Jurkat, Clone E6-1 (cell line): ENCODE measurements around the gene ZNF267. TPM values are rescaled to one million over a fixed set of nuclear protein-coding genes. Genes with fewer than 3 reads are reported as not detected.
"Not testable (repeated sequence)": the region's sequence is repeated elsewhere in the genome, so short reads cannot be mapped to it uniquely, and the experiment has no call there.

Source experiments
- DNase-seq: peaks from one replicate; pipeline ENCODE4 v3.0.0-alpha.2; 2011; ENCODE audit warnings: low read depth, low spot score
- H3K4me3 ChIP-seq: 2 replicates; pipeline ENCODE4 v1.5.1; 2011; ENCODE audit warnings: mild to moderate bottlenecking, low read length, control low read depth, moderate library complexity
- polyA plus RNA-seq: library from polyadenylated mRNA; unstranded; fragments of >200 nt; gene quantifications from one replicate; pipeline ENCODE4 v1.2.1, GENCODE V29; 2012; ENCODE audit warnings: missing spikeins; ENCODE audit not compliant: insufficient read length, insufficient read depth

The ZNF267 gene
- 15.8 TPM for polyA plus RNA-seq

DNA sequence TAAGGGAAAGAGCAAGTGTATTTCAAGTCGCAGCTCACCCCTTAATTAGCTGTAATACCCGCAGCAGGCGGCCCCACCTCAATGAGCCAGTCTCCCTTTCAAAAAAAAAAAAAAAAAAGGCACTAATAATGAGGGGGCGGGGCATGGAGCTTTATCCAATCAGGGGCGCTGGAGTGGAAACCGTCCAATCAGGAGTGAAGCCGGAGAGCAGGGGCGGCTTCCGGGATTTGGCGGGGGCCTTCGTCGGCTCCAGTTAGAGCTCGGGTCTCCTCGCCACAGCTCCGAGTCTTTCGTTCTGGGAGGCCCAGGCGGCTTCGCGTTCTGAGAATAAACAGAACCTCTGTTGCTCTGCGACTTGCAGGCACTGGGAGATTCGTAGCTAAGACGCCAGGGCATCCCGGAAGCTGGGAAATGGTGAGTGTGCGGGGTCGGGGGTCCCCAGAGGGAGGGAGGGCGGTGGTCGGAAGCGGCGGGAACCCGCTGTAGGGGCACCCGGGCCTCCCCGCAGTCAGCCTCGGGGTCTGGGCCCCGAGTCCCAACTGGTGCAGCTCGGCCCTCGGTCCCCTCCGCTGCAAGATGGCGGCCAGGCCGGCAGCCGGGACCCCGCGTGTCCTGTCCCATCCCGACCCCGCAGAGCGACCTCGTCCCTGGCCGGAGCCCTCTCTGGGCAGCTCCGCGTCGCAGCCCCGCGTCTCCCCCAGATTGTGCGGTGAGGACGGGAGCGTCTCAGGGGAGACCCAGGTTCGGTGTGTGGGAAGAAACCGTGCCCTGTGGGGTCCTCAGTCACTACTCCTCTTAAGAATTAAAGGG, at the start of gene ZNF267:
Gene ZNF267, plus strand, starts transcription at position 252 of the 810 bp plus-strand sequence. Its CDS starts 160 bp downstream, at position 412.
- peak; percentile 91 for DNase-seq
- peak within 1 kb of the TSS; percentile 98 for H3K4me3 ChIP-seq

DNA sequence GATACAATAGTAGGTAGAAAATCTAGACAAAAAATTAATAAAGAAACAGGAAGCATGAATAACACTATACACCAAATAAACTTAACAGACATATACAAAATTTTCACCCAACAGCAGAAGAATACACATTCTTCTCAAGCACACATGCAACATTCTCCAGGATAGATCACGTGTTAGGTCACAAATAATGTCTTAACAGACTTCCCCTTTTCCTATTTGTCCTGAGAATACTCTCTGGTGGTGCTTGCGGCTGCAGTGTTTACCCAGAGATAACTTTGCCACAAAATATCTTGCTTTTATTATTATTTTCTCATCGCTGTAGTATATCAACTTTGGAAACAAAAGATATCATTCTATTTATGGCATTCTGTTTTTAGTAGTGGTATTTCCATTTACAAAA, 40.6 kb upstream of the ZNF267 start:
- DNase-seq, result no peak
- no peak overlapping the region for H3K4me3 ChIP-seq

DNA sequence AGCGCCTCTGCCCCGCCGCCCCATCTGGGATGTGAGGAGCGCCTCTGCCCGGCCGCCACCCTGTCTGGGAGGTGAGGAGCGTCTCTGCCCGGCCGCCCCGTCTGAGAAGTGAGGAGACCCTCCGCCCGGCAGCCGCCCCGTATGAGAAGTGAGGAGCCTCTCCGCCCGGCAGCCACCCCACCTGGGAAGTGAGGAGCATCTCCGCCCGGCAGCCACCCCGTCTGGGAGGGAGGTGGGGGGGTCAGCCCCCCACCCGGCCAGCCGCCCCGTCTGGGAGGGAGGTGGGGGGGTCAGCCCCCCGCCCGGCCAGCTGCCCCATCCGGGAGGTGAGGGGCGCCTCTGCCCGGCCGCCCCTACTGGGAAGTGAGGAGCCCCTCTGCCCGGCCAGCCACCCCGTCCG, 37.2 kb upstream of the ZNF267 start:
- H3K4me3 ChIP-seq, DNase-seq: not testable (repeated sequence)

DNA sequence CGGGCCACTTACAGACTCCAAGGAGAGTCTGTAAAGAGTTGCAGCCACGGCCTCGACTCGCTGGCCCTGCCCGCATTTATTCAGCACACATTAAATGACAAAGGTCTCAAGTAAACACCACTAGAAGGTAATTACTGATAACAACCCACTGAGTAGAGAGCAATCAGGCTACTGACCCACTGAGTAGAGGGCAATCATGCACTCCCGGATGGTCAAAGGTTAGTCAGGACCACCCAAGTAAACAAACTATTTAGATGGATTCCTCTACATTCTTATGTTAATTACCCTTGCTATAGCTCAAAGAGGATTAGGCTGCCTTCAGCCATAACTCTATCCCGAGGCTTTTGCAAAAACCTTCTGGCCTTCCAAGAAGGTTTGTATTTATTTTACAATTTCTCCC, 30.7 kb upstream of the ZNF267 start:
- no peak for DNase-seq

DNA sequence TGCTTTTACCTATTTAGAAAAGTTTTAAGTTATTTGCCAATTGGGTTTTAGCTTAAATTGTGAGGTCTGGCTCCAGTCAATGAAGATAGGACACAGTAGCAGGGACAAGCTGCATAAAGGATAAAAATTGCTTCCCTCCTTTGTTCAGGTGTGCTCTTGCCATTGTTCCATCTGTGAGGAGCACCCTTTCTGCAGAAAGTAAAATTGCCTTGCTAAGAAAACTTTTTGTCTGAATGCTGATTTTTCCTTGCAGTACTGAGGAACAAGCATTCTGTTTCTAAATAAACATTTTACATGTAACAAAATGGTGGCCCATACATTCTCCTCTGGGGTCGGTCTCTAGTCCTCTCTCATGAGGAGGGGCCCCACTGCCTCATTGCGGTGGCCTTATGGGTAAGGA, 25.0 kb upstream of the ZNF267 start:
- H3K4me3 ChIP-seq, DNase-seq: not testable (repeated sequence)

More for the DNA sequence above, 30.7 kb upstream of the ZNF267 start:
- H3K4me3 ChIP-seq, result no peak overlapping the region

DNA sequence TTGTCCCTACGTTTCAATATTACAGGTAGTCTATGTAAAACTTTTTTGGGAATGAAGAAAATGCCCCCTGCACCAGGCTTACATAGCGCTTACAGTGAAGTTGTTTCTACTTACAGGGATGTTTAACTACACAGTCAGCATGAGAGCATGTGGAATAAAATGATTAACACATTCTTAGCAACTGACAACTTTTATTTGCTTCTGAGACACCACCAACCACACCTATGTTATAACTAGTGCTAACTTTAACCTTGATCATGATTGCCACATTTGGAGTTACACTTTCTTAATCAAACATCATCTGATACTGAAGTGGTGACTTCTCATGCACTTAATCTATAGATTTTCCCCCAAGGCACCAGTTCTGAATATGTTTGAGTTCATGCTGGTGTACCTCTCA, 20.3 kb upstream of the ZNF267 start:
- no peak for DNase-seq
- H3K4me3 ChIP-seq, result no peak overlapping the region

DNA sequence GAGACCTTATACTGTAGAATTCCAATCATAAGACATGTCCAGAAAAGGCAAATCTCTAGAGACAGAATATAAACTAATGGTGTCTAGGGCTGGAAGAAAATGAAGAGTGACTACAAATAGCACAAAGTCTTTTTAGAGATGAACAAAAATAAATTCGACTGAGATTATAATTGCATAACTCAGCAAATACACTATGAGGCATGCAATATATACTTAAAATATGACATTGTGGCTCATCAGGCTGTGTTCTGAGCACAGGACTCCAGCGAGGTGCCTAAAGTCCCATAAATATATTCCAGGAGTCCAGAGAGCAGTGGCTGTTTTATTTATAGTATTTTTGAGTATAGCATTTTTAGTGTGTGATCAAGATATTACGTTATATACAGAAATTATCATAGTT, 13.1 kb upstream of the ZNF267 start:
- no peak overlapping the region for H3K4me3 ChIP-seq
- no peak for DNase-seq

DNA sequence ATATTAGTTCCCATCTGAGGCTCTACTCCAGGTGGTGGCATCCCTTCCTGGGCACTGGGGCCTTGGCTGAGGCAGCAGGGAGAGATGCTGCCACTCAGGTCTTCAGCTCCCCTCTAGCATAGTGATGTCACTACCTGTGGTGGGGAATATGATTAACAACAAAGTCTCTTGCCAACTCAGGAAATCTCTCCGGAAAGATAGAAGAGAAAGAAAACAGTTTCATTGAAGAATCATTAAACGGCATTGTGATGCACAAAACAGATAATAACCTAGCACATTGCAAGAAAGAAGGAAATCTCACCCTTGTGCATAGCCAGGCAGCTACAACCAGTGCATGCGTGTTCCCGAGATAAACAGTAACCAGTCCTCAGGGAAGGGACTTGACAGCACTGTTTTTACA, 12.2 kb upstream of the ZNF267 start:
- H3K4me3 ChIP-seq, result no peak overlapping the region
- DNase-seq, result peak; percentile 69

DNA sequence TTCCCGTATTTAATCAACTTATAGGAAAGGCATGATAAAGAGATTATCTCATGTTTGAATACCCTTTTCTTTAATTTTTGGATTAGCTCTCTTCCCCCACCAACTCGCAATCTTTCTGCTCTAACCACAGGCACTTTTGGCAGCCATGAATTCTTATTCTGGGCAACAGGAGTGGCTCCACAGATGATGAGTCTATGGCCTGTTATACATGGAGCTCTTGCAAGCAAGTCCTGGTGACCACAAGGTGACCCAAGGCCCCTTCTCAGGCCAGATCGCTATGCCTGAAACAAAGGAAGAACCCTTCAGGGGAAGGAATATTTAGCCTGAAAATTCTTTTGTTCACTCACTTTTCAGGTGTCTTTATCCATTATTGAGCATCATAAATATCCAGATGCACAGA, 10.8 kb upstream of the ZNF267 start:
- DNase-seq, result no peak
- no peak overlapping the region for H3K4me3 ChIP-seq

DNA sequence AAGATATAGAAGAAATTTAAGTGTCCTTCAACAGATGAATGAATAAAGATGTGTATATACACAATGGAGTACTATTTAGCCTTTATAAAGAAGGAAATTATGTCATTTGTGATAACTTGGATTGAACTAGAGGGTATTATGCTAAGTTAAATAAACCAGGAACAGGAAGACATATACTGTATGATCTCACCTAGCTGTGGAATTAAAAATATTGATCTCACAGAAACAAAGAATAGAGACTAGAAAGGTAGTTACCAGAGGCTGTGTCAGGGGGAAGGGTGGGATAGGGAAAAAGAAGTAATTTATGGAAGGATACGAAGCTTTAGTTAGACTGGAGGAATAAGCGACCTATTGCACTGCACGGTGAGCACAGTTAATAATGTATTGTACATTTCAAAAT, 5.4 kb upstream of the ZNF267 start:
- no peak for DNase-seq
- no peak overlapping the region for H3K4me3 ChIP-seq

DNA sequence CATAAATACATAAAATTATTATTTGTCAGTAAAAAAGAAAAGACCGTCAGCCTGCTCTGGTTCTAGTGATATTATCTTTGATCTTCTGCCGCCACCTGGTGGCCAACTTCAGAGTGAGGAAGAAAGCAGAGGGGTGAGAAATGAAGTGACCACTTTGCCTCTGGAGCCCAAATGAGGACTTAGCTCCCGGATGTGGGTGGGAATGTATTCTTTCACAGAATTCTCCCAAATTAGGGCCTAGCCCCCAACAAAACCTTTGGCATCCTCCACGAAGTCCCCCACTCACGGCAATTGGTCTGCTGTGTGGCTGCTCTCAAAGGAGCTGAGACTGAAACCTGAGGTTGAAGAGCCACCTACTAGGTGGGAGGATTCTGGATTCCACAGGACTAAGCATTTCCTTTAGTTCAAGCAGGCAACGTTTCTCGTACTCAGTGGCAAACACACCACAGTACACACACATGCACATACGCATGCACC, 4.9 kb upstream of the ZNF267 start:
- DNase-seq, result peak; percentile 75
- peak overlapping the region; percentile 55 for H3K4me3 ChIP-seq

DNA sequence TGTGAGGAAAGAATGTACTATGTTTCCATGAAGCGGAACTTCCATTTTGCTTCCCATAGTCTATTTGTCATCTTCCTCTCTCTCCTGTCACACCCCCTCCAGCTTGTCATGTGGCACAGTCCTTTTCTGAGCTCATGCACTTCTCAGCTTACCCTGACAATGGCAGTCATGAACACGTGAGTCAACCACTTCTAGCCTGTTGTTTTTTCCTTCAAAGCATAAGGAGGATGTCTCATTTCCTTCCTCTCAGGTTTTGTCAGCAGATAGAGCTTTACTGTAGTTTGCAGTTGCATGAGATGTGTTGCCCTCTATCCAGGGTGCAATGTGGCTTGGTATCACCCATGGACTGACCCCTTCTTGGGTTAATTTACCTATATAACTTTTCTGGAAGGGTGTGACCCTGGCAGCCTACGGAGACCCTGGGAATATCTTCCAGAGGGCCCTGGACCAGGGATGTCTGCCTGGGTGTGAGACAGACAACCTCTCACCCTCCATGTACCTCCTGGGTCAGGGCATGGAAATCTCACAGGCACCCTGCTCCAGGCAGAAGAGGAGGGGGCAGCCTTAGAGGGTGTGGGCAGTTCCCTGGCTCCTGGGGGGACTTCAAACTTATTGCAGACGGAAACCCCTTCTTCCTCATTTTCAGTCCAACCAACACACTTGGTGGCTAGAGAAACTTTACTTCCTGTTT, 4.0 kb upstream of the ZNF267 start:
- peak; percentile 96 for DNase-seq
- peak overlapping the region; percentile 55 for H3K4me3 ChIP-seq

DNA sequence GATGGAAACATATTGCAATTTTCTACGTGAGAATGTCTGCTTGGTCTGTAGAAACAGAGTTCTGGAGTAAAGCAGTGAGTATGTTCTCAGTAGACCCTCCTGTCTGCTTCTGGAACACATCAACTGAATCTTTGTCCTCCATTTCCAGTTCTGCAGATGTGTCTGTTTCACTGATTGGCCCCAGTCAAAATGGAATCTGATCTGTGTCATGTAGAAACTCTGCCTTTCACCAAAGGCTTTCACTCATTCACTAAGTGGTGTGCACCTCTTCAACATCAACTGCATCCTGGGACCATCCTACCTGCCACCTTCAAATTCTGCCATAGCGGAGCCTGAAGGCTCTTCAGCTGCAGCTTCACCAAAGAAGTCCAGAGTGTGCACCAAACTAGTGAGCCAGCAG, 2.8 kb upstream of the ZNF267 start:
- no peak overlapping the region for H3K4me3 ChIP-seq
- DNase-seq, result no peak

DNA sequence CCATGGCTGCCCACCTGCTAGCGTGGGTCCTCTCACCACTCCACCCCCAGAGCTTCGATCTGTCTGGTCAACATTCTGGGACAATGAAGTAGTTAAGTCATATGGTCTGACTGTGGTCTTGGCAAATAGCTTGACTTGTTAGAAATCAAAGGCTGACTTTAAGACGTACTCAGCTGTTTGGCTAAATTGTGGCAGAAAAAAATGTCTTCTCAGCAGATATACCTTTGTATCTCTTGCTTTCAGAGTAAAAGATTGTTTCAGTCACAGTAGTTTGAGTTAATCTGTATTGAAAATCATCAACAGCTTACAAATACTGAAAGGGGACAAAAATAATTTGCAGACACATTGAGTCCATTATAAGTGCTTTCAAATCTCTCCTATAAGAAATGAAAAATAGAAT, 2.1 kb upstream of the ZNF267 start:
- no peak overlapping the region for H3K4me3 ChIP-seq
- no peak for DNase-seq

DNA sequence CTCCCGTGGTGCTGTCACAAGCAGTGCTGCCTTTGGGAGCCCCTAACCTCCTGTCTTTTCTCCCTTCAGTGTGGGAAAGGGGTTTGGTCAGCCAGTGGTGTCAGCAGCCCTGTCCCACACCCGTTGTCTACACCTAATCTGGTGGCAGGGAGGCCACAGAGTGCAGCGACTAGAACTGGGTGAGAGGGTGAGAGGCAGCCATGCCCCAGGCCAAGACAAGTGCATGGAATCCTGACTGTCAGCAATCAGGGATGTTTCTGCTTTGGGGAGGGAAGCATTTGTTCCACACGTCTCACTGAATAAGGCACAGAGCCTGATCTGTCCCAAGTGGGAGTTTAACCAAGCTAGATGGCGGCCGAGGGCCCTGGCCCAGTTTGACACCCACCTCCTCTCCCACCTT, 1.4 kb upstream of the ZNF267 start:
- DNase-seq, result no peak
- no peak overlapping the region for H3K4me3 ChIP-seq

DNA sequence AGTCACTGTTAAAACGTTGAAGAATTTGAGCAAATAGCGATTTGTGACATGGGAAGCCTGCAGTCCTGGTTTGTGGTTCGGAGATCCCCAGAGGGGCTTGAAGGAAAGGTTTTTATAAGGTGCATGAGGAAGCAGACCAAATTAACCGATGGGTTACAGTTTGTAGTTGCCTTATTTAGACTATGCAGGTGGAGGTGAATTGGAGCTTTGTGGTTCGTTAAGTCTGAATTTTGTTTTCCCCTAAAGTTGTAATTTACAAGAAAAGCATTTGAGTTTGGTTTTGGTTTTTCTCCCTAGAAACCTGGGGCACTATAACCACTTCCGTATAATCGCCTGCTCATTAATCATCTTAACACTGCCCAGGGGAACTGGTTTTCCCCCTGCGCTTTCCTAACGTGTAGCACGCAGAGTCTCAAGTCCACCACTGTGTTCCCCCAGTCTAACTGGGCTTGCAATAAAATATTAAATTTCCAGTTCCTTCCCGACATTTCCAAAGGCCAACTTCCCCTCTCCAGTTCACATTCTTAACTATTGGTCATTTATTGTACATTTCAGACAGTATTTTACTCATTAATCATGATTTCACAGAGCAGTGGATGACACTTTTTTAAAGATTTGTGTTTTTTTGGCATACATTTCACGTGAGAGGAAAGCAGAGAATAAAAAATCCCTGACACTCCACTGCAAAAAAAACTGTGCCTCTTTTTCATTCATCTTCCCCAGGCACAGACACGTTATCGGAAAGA, 932 bp downstream of the ZNF267 start:
- DNase-seq, result peak; percentile 28
- H3K4me3 ChIP-seq, result peak overlapping the region; percentile 98

DNA sequence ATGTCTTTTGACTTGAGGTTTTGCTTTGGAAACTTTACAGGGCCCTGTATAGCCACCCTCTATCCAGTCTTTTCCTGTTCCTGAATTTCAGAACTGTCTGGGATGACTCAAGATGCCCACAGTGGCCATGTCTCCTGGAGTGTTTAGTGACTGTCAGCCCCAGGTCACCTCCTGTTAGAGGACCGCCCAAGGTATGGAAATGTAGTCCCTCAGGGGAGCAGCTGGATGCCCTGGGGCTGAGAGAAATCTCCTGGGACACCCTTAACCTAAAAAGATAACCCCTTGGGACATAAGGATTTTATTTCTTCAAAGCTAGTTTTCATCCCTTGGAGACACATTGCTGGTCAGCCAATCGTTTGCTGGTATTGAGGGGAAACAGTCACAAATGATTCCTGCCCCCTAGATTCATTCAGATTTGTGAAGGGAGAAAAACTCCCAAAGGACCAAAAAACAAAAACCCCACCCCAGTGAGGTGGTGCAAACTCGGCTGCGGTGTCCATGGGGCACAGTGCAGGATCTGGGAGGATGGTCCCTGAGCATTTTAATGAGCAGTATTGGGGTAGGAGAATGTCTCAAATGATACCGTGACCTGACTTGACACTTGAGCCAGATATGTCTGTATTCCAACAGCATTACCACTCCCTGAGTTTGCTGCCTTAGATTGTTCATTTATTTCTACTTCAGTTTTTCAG, 1.7 kb downstream of the ZNF267 start:
- DNase-seq, result no peak
- peak overlapping the region; percentile 98 for H3K4me3 ChIP-seq

DNA sequence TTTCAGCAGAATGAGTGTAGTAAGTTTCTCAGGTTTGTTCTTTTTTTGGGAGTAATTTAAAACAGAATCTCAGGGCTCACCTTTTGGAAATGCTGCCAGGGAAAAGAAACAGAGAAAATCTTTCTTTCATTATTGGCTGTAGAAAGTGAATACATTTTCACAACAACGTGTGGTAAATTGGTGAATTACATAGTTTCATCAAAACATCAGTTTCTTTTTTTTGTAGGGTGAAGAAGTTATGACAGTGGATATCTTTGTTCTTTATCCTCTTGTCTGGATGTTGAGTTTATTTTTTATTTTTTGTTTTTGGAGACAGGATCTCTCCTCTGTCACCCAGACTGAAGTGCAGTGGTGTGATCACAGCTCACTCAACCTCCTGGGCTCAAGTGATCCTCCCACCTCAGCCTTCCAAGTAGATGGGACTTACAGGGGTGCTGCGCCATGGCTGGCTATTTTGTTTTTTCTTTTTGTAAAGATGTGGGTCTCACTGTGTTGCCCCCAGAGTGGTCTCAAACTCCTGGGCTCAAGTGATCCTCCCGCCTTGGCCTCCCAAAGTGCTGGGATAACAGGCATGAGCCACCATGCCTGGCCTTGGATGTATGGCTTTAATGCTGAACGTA, 2.4 kb downstream of the ZNF267 start:
- no peak for DNase-seq
- no peak overlapping the region for H3K4me3 ChIP-seq
